ENCODE data around the gene KIAA1549.
"Not testable (repeated sequence)": the region's sequence is repeated elsewhere in the genome, so short reads cannot be mapped to it uniquely, and the experiment has no call there.

KIAA1549 gene

DNA sequence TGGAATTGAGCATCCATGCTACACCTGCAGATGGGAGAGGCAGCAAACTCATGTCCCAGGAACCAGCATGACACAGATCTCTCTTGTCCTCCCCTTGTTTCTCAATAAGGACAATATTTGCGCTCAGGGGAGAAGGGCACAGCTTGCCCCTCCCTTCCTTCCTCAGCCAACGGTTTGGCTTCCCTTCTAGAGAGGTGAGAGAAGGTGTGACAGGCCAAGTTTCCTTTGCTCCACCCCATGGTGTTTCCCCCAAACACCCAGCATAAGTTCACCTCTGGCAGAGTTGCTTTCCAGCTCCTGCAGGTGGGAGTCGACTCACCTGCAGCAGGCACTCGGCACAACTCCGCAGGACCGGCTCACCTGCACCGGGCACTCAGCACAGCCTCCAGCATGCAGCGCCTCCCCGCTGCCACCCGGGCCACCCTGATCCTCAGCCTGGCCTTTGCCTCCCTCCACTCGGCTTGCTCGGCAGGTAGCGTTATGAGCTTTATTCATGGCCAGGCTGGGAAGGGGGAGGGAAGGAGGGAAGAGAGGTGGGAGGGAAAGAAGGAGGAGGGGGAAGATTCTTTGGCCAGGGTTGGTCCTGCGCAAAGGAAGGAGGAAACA, 183.4 kb downstream of the KIAA1549 start, which contains the start of the genes ATP6V0A4 and TMEM213:
Gene ATP6V0A4, minus strand, starts transcription at position 482 of the 606 bp plus-strand sequence. CDS start 26,949 bp downstream, outside the sequence.
Gene TMEM213, plus strand, starts transcription at position 280 of the 606 bp plus-strand sequence. Its CDS starts 111 bp downstream, at position 391.
- Mint-ChIP-seq H3K9me3 (no peaks in the 10 kb centered on the region), H3K4me1 (no peaks in the 10 kb centered on the region), H3K36me3 (no peaks in the 10 kb centered on the region), H3K27me3 (peaks cover 8% of the 10 kb centered on the region), H3K4me3 (no peak within 1 kb of the TSS), H3K27ac (no peak within 1 kb of the TSS)
- ATAC-seq: no peak

DNA sequence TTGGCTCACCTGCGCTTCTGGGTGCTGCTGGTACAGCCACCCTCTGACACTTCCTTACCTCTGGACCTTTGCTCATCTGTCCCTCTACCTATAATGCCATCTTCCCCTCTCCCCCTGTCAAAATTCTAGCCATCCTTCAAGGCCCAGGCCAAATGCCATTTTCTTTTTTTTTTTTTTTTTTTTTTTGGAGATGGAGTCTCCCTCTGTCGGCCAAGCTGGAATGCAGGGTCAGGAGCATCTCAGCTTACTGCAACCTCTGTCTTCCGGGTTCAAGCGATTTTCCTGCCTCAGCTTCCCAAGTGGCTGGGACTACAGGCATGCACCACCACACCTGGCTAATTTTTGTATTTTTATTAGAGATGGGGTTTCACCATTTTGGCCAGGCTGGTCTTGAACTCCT, 184.1 kb downstream of the KIAA1549 start:
- H3K27ac Mint-ChIP-seq, H3K27me3 Mint-ChIP-seq, H3K4me3 Mint-ChIP-seq, H3K36me3 Mint-ChIP-seq, H3K9me3 Mint-ChIP-seq, H3K4me1 Mint-ChIP-seq, ATAC-seq: not testable (repeated sequence)

DNA sequence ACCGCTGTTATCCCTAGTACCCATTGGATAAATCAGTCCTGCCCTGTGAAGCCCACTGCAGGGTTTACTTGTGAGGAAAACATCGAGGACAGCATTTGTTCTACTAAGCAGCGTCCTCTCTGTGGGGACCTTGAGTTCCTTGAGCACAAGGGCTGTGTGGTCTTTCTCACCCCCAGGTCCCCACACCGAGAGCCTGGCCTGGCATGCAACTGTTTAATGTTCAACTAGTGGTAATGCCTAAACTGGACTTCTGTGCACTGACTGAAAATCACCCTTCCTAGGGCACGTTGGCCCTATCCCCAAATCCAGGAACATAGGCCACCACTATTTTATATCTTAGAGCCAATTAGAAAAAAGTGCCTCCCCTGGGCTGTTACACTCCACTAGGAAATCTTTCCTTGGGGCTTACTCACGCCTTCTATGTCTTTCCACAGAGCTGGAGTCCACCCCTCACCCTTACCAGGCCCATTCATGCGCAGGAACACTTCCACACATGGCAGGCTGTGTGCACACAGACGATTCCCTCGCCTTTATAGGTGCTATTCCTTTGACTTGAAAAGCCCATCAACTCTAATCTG, 185.1 kb downstream of the KIAA1549 start:
- Mint-ChIP-seq H3K27ac (no peak overlapping the region), H3K4me1 (no peaks in the 10 kb centered on the region), H3K4me3 (no peak overlapping the region), H3K9me3 (no peaks in the 10 kb centered on the region), H3K27me3 (peaks cover 8% of the 10 kb centered on the region), H3K36me3 (no peaks in the 10 kb centered on the region)
- ATAC-seq: no peak

DNA sequence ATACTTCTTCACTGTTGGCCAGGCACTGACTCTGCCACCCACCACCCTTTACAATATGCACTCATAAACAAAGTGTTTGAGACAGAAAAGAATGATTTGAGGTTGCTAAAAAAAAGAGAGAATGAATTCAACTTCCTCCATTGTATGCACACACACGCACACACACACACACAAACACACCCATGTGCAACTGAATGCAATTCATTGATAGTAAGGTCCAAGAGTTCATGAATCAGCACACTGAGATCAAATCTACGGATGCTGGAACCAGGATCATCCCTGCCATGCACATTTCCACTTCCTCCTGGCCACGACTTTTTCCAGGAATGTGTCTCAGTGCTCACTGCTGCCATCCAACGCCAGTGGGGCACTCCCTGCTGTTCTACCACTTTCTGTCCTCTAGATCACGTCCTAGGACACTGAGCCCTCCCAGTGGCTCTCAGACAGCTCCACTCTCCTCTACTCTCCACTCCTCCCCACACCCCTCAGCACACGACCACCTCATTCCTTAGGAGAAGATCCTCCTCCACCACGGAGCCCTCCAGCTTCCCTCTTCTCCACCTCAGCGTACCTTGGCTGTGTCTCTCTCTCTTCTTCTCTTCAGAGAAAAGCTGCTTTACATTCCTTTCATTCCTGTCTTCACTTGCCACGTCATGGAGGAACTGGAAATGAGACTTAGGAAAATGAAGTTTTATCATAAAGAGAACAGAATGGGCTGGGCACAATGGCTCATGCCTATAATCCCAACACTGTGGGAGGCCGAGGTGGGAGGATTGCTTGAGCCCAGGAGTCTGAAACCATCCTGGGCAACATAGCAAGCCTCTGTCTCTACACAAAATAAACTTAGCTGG, 195.4 kb downstream of the KIAA1549 start:
- Mint-ChIP-seq H3K27me3 (peaks cover 17% of the 10 kb centered on the region), H3K9me3 (peaks cover 12% of the 10 kb centered on the region)
- no peak for ATAC-seq

DNA sequence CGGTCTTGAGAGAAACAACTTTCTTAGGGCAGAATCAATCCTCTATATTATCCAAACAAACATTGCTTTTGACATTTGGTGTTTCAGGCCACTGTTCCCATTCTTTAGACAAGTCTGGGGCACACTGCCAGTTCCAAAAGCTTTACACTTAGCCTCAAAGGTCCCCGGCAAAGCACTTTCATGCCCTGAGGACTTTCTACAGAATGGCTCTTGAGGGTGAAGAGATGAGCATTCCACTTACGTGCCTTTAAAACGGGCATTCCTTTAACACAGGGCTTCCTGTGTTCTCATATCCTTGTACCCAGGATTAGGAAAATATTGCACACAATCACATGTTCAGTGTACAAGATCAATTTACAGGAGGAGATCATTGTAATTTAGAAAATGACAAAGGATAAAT, 196.5 kb downstream of the KIAA1549 start:
- no peak for ATAC-seq
- Mint-ChIP-seq H3K4me1 (no peaks in the 10 kb centered on the region), H3K27me3 (peaks cover 17% of the 10 kb centered on the region), H3K4me3 (no peak overlapping the region), H3K27ac (no peak overlapping the region), H3K36me3 (no peaks in the 10 kb centered on the region), H3K9me3 (peaks cover 12% of the 10 kb centered on the region)

More for the DNA sequence above, 195.4 kb downstream of the KIAA1549 start:
- no peak overlapping the region for H3K27ac Mint-ChIP-seq
- H3K4me1 Mint-ChIP-seq: no peaks in the 10 kb centered on the region
- H3K4me3 Mint-ChIP-seq: no peak overlapping the region
- no peaks in the 10 kb centered on the region for H3K36me3 Mint-ChIP-seq

Measured in stimulated activated memory B cell treated with anti-CD40 and anti-IgM and Interleukin-4, amounts not matched to agents 10 μg/mL and 1 μg/mL and 100 μg/mL, for 72 hours (primary cell).